G401 (cell line): ENCODE data around the gene TUSC2. TPM values are rescaled to one million over a fixed set of nuclear protein-coding genes. Genes with fewer than 3 reads are reported as not detected.
"Not testable (repeated sequence)": the region's sequence is repeated elsewhere in the genome, so short reads cannot be mapped to it uniquely, and the experiment has no call there.

Source experiments
- DNase-seq: peaks from one replicate; pipeline ENCODE4 v3.0.0-alpha.2; 2015; ENCODE audit warnings: low spot score
- in situ Hi-C: cut with HindIII; loops from 2 replicates; pipeline ENCODE4 v1.10.0; 2016; ENCODE audit warnings: low sequenced_read_pairs, mixed read lengths
- total RNA-seq: library from RNA; depleted of rRNA; stranded (reverse); fragments of >200 nt; shearing (Covaris generic); gene quantifications from 2 replicates; pipeline ENCODE4 v1.2.3, GENCODE V29; 2014

The TUSC2 gene
- total RNA-seq, 1 experiment from 2014 or later: 45.0 TPM

GRCh38 chr3:50323092-50323600 lies 4.9 kb downstream of the TUSC2 start:
- in situ Hi-C loops: no loop called here
- no peak for DNase-seq

- DNase-seq: no peak
- in situ Hi-C loops: no loop called here
These were observed 5.5 kb downstream of the TUSC2 start, which contains the start of gene HYAL2 for GRCh38 chr3:50322386-50323091. Gene HYAL2, minus strand, starts transcription at chr3:50322745. Its CDS starts 2,256 bp downstream, at chr3:50320489.

GRCh38 chr3:50322115-50322385 lies 6.0 kb downstream of the TUSC2 start:
- in situ Hi-C loops: no loop called here
- no peak for DNase-seq

- in situ Hi-C loops: no loop called here
- DNase-seq: peak; percentile 89
These were observed 6.5 kb downstream of the TUSC2 start for GRCh38 chr3:50321336-50322114.

- DNase-seq: peak; percentile 79
- in situ Hi-C loops: no loop called here
These were observed 7.1 kb downstream of the TUSC2 start for GRCh38 chr3:50320853-50321335.

- in situ Hi-C loops: no loop called here
- peak; percentile 54 for DNase-seq
These were observed 8.0 kb downstream of the TUSC2 start for GRCh38 chr3:50319894-50320625.

GRCh38 chr3:50319181-50319893 lies 8.7 kb downstream of the TUSC2 start:
- no peak for DNase-seq
- in situ Hi-C loops: no loop called here

GRCh38 chr3:50318615-50319014 lies 9.4 kb downstream of the TUSC2 start:
- in situ Hi-C loops: no loop called here
- no peak for DNase-seq

- in situ Hi-C loops: no loop called here
- DNase-seq: no peak
These were observed 9.9 kb downstream of the TUSC2 start for GRCh38 chr3:50318163-50318562.

GRCh38 chr3:50317300-50317699 lies 10.7 kb downstream of the TUSC2 start:
- no peak for DNase-seq
- in situ Hi-C loops: no loop called here

GRCh38 chr3:50316657-50317242 lies 11.3 kb downstream of the TUSC2 start:
- no peak for DNase-seq
- in situ Hi-C loops: no loop called here

GRCh38 chr3:50314816-50315215 lies 13.2 kb downstream of the TUSC2 start:
- no peak for DNase-seq
- in situ Hi-C loops: no loop called here

GRCh38 chr3:50314342-50314741 lies 13.7 kb downstream of the TUSC2 start:
- DNase-seq: no peak
- in situ Hi-C loops: no loop called here

- in situ Hi-C loops, DNase-seq: not testable (repeated sequence)
These were observed 16.0 kb downstream of the TUSC2 start for GRCh38 chr3:50312041-50312440.

GRCh38 chr3:50304601-50305000 lies 23.4 kb downstream of the TUSC2 start:
- in situ Hi-C loops: no loop called here
- DNase-seq: no peak

- in situ Hi-C loops: no loop called here
- DNase-seq: peak; percentile 42
These were observed 24.8 kb downstream of the TUSC2 start, which contains the start of gene HYAL1 for GRCh38 chr3:50303013-50303815. Gene HYAL1, minus strand, starts transcription at chr3:50303574. Its CDS starts 618 bp downstream, at chr3:50302956.

- in situ Hi-C loops: no loop called here
- DNase-seq: no peak
These were observed 25.7 kb downstream of the TUSC2 start for GRCh38 chr3:50302095-50303012.
